ENCODE data around the gene LSM14B. TPM values are rescaled to one million over a fixed set of nuclear protein-coding genes. Genes with fewer than 3 reads are reported as not detected.

LSM14B gene
- total RNA-seq, 1 donor from 2014 or later: 23.6 TPM

DNA sequence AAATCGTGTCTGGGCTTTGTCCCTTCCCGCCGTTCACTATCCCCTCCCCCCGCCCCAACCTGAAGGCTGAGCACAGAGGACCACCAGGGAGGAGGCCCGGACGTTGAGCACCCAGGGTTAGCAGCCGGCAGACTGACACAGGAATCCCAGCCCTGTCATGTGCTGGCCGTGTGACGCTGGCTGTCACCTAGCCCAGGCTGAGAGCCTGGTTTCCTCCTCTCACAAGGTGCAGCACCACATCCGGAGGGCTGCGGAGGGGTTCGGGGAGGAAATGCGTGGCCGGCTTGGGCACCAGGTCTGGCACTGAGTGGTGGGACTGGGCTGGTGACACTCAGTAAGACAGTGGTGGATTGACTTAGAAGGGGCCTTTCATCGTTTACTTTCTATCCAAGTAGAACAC, 4.6 kb upstream of the LSM14B start:
- TF ChIP-seq, protein P1, sequence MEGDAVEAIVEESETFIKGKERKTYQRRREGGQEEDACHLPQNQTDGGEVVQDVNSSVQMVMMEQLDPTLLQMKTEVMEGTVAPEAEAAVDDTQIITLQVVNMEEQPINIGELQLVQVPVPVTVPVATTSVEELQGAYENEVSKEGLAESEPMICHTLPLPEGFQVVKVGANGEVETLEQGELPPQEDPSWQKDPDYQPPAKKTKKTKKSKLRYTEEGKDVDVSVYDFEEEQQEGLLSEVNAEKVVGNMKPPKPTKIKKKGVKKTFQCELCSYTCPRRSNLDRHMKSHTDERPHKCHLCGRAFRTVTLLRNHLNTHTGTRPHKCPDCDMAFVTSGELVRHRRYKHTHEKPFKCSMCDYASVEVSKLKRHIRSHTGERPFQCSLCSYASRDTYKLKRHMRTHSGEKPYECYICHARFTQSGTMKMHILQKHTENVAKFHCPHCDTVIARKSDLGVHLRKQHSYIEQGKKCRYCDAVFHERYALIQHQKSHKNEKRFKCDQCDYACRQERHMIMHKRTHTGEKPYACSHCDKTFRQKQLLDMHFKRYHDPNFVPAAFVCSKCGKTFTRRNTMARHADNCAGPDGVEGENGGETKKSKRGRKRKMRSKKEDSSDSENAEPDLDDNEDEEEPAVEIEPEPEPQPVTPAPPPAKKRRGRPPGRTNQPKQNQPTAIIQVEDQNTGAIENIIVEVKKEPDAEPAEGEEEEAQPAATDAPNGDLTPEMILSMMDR (IDR thresholded peaks at IDR 0.05): no peak
- TF ChIP-seq POLR2AphosphoS5 (IDR thresholded peaks at IDR 0.05; ENCODE audit: insufficient read depth in 1 of 2, low read depth in 1 of 2): peak in 1 of 2 donors; percentile 13
- TF ChIP-seq POLR2A (IDR thresholded peaks at IDR 0.05): no peak
- Histone ChIP-seq H3K36me3 (no peaks in the 10 kb centered on the region), H3K4me3 (no peak overlapping the region), H3K27ac (no peak overlapping the region), H3K27me3 (no peaks in the 10 kb centered on the region), H3K4me1 (peaks cover 8% of the 10 kb centered on the region), H3K9me3 (no peaks in the 10 kb centered on the region)
- intact Hi-C loops (cut with DNase I): no loop called here
- no peak for DNase-seq (ENCODE audit: extremely low spot score in 2 of 2)

DNA sequence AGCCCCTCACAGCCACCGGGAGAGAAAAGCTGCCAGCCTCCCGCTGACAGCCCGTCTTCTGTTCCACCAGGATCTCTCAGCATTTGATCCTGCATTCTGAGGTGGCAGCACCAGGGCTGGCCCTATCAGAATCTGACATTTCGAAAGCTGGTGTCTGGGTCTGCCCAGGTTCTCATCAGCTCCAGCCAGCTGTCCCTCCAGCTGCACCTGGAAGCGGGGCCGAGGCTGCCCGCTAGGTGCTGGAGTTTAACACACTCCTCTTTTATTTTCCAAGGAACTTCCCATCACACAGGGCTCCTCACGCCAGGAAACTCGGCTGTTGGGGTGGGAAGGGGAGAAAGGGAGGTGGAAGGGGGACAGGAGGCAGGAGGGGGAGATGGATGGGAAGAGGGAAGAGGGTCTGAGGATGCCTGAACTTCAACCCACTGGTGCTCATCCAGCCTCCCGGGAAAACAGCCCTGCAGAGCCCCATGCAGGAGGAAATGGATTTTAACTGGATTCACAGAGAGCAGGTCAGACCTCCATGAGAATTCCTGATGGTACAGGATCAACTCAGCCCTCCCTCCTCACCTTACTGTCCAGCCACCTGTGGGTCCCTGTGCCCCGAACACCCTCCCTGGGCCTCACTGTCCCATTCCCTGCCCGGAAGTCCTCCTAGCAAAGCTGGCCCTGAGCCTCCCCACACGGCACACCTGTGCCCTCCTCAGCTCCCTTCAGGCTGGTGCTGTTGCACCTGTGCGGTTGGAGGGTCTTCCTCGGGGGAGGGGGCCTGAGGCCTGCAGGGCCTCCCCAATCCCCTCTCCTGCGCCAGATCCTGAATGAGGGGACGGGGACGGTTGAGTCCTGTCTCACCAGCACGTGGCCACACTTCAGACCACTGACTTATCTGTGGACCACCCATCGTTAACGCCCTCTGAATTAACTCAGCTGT, 3.9 kb upstream of the LSM14B start:
- H3K27me3 ChIP-seq: no peaks in the 10 kb centered on the region
- H3K4me1 ChIP-seq: peaks cover 14% of the 10 kb centered on the region
- H3K36me3 ChIP-seq: no peaks in the 10 kb centered on the region
- no peak for DNase-seq (ENCODE audit: extremely low spot score in 2 of 2)
- TF ChIP-seq, protein P1 (IDR thresholded peaks at IDR 0.05): no peak
- TF ChIP-seq POLR2A (IDR thresholded peaks at IDR 0.05): no peak
- TF ChIP-seq POLR2AphosphoS5 (IDR thresholded peaks at IDR 0.05; ENCODE audit: insufficient read depth in 1 of 2, low read depth in 1 of 2): no peak
- H3K4me3 ChIP-seq: no peak overlapping the region
- intact Hi-C loops (cut with DNase I): no loop called here
- no peaks in the 10 kb centered on the region for H3K9me3 ChIP-seq
- no peak overlapping the region for H3K27ac ChIP-seq

DNA sequence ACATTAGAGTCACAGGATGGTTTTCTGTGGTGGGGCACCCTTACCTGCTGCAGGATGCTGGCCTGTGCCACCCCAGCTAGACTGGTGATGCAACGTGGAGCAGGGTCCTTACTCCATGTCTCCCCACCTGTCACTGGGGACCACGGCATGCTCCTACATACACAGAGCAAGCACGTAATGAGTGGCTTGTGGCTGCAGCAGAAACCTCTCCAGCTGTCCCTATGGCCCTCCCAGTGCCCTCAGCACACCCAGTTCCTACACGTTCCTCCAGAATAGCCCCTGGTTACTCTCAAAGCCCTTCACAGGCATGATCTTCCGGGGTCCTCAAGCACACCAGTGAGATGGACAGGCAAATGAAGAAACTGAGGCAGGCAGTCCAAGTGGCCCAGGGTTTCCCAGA, 3.2 kb upstream of the LSM14B start:
- DNase-seq (ENCODE audit: extremely low spot score in 2 of 2): no peak
- H3K36me3 ChIP-seq: no peaks in the 10 kb centered on the region
- intact Hi-C loops (cut with DNase I): no loop called here
- no peaks in the 10 kb centered on the region for H3K27me3 ChIP-seq
- no peak overlapping the region for H3K4me3 ChIP-seq
- H3K4me1 ChIP-seq: peaks cover 21% of the 10 kb centered on the region
- TF ChIP-seq POLR2AphosphoS5 (IDR thresholded peaks at IDR 0.05; ENCODE audit: insufficient read depth in 1 of 2, low read depth in 1 of 2) (no peak), POLR2A (IDR thresholded peaks at IDR 0.05) (no peak)
- TF ChIP-seq, protein P1 (IDR thresholded peaks at IDR 0.05): no peak
- H3K9me3 ChIP-seq: no peaks in the 10 kb centered on the region
- no peak overlapping the region for H3K27ac ChIP-seq

DNA sequence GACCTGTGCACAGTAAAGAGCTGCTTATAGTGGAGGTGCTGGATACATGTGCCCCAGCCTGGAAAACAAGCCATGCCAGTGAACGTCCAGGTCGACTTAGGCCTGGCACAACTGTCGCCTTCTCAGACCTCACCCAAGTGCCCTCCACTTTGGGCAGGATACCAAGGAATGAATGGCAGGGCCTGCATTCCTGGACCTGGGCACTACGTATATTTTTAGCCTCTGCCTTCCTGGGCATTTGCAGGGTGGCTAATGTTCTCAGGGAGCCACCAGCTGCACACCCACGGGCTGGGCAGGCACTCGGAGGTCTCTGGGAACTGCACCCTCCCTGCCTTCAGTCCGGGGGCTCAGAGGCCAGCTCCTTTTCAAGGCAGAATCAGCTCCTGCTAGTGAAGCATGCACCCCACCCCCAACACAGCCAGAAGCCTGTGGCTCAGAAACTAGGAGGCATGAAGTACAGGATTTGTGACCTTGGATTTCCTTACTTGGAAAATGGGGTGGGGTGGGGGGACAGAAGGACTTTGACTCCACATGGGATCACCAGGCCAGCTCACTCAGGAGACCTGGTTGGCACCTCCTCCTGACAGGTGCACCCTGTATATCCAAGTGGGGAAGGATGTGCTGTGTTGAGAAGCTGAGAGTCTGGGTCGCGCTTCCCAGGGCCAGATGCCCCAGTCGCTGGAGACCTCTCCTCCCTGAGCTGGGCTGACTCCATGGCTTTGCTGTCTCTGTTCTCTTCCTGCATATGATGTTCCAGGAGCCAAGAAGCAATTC, 2.5 kb upstream of the LSM14B start:
- no peak for DNase-seq (ENCODE audit: extremely low spot score in 2 of 2)
- Histone ChIP-seq H3K27me3 (no peaks in the 10 kb centered on the region), H3K9me3 (no peaks in the 10 kb centered on the region), H3K4me3 (no peak overlapping the region), H3K27ac (no peak overlapping the region), H3K36me3 (peaks cover 0 to 5% of the 10 kb centered on the region in 2 donors), H3K4me1 (peaks cover 26% of the 10 kb centered on the region)
- intact Hi-C loops (cut with DNase I): loop anchor here (5.0 kb wide), 1 partner anchor 52 kb away; the partner anchor contains the start of gene TAF4
- TF ChIP-seq POLR2A (IDR thresholded peaks at IDR 0.05) (no peak), POLR2AphosphoS5 (IDR thresholded peaks at IDR 0.05; ENCODE audit: insufficient read depth in 1 of 2, low read depth in 1 of 2) (no peak)
- TF ChIP-seq, protein P1 (IDR thresholded peaks at IDR 0.05): no peak

Data from vagina (tissue), 2 donors.